Testis (tissue), 2 donors: ENCODE data around the gene LGALS8.

Source experiments
- POLR2A ChIP-seq: fragments of 450-650 bp; IDR thresholded peaks from one replicate; pipeline ENCODE4 v1.6.1; 2017; ENCODE audit warnings: antibody characterized with exemption, mild to moderate bottlenecking, moderate library complexity
- TF ChIP-seq, protein P1 (sequence below), 3 experiments: fragments of 450-650 bp in 2 of 3; fragments of 200-600 bp in 1 of 3; sonication (generic) in 1 of 3; IDR thresholded peaks; one replicate each; pipeline ENCODE4 v1.5.1; 2016 to 2019; ENCODE audit warnings: antibody characterized with exemption in 3 of 3, mild to moderate bottlenecking in 2 of 3, moderate library complexity in 1 of 3

DNA sequence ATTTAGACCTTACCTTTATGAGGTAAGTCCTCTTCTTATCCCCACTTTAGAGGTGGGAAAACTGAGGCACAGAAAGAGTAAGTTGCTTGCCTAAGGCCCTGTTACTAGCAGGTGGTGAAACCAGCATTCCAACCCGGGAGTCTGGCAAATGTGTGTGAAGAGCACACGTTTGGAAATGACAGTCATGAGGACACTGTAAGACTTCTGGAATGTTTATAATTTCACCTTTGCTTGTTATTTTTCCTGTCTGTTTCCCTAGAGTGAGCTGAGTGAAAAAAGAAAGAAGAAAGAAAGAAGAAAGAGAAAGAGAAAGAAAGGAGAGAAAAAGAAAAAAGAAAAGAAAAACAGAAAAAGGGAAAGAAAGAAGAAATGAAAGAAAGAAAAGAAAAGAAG, 21.2 kb upstream of the LGALS8 start:
- no peak for TF ChIP-seq POLR2A
- TF ChIP-seq, protein P1, sequence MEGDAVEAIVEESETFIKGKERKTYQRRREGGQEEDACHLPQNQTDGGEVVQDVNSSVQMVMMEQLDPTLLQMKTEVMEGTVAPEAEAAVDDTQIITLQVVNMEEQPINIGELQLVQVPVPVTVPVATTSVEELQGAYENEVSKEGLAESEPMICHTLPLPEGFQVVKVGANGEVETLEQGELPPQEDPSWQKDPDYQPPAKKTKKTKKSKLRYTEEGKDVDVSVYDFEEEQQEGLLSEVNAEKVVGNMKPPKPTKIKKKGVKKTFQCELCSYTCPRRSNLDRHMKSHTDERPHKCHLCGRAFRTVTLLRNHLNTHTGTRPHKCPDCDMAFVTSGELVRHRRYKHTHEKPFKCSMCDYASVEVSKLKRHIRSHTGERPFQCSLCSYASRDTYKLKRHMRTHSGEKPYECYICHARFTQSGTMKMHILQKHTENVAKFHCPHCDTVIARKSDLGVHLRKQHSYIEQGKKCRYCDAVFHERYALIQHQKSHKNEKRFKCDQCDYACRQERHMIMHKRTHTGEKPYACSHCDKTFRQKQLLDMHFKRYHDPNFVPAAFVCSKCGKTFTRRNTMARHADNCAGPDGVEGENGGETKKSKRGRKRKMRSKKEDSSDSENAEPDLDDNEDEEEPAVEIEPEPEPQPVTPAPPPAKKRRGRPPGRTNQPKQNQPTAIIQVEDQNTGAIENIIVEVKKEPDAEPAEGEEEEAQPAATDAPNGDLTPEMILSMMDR (IDR thresholded peaks at IDR 0.05) = no peak
